ENCODE measurements around the gene CCDC192.

- TF ChIP-seq, protein P1, sequence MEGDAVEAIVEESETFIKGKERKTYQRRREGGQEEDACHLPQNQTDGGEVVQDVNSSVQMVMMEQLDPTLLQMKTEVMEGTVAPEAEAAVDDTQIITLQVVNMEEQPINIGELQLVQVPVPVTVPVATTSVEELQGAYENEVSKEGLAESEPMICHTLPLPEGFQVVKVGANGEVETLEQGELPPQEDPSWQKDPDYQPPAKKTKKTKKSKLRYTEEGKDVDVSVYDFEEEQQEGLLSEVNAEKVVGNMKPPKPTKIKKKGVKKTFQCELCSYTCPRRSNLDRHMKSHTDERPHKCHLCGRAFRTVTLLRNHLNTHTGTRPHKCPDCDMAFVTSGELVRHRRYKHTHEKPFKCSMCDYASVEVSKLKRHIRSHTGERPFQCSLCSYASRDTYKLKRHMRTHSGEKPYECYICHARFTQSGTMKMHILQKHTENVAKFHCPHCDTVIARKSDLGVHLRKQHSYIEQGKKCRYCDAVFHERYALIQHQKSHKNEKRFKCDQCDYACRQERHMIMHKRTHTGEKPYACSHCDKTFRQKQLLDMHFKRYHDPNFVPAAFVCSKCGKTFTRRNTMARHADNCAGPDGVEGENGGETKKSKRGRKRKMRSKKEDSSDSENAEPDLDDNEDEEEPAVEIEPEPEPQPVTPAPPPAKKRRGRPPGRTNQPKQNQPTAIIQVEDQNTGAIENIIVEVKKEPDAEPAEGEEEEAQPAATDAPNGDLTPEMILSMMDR (IDR thresholded peaks at IDR 0.05): no peak
- TF ChIP-seq POLR2A (IDR thresholded peaks at IDR 0.05; ENCODE audit: low read depth) (no peak), POLR2AphosphoS5 (IDR thresholded peaks at IDR 0.05) (no peak), EP300 (IDR thresholded peaks at IDR 0.05) (no peak)
These were observed 266.5 kb downstream of the CCDC192 start for GRCh38 chr5:127969651-127970050.

Measured in esophagus muscularis mucosa (tissue), 4 donors.